ENCODE data around the gene RAN. TPM values are rescaled to one million over a fixed set of nuclear protein-coding genes. Genes with fewer than 3 reads are reported as not detected.

The RAN gene
- total RNA-seq, 1 experiment from 2014 or later, result 897 TPM

DNA sequence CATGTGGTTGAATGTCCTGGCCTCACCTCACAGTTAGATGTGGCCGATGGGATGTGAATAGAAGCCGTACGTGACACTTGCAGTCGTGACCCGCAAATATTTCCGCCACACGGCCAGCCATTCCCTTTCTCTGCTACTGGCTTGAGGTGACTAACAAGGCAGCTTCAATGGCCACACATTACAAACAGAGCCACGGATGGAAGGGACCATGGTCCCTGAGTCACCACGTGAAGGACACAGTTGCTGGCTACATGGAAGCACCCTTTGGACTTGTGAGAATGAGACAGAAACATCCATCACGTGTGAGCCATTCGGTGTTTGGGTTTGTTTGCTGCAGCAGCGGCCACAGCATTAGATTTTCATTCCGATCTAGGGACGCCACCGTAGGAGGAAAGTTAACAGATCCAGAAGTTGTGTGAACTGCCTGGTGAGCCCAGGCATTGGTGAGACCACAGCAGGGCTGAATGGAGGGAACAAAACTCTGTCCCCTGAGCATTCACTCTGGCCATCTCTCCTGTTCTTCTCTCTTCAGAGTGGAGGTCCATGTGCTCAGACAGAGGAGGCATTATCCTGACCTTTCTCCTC, 48.3 kb downstream of the RAN start:
- no peaks in the 10 kb centered on the region for H3K4me1 ChIP-seq (ENCODE audit: low read length)
- H4K20me1 ChIP-seq (ENCODE audit: insufficient read depth, low read depth, low read length), result no peaks in the 10 kb centered on the region
- no peak overlapping the region for H2AFZ ChIP-seq (ENCODE audit: low read length)
- H3K9me3 ChIP-seq (ENCODE audit: low read length), result no peaks in the 10 kb centered on the region
- no peak overlapping the region for H3K9ac ChIP-seq (ENCODE audit: low read length)
- no peak overlapping the region for H3K4me2 ChIP-seq (ENCODE audit: low read depth, low read length, poor library complexity, severe bottlenecking)
- H3K9me2 ChIP-seq (replicated peaks; ENCODE audit: insufficient read depth, low read length), result no peaks in the 10 kb centered on the region
- H3K79me2 ChIP-seq (ENCODE audit: low read length), result no peaks in the 10 kb centered on the region
- DNase-seq, result no peak
- no peaks in the 10 kb centered on the region for H3K27me3 ChIP-seq (ENCODE audit: low read length)
- no peaks in the 10 kb centered on the region for H3K36me3 ChIP-seq (ENCODE audit: insufficient read depth, low read length)
- no peak overlapping the region for H3K27ac ChIP-seq (ENCODE audit: low read length)
- no peak overlapping the region for H3K4me3 ChIP-seq (ENCODE audit: low read length)

DNA sequence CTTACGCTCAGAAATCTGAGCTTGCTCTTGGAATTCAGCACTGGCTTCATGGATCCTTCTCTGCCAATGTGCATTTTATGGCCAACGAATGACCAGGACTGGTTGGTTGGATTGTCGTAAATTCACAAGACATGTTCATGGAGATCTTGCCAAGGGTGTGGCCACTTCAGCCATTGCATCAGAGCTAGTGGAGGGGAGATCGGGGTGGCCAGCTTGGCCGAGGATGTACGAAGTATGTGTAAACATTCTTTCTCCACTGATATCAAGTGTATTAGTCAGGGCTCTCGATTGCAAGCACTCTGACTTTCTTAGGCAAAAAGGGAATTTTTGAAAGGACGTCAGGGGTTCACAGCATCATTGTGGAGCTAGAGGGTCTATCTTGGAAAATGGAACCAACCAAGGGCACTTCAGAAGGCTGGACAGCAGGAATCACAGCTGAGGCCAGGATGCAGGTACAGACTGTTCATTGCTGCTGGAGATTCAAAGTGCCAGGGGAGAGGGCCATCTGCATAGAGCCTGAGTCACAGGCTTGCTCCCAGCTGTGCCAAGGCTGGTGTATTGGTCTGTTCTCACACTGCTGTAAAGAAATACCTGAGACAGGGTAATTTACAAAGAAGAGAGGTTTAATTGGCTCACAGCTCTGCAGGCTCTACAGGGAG, 49.0 kb downstream of the RAN start:
- H4K20me1 ChIP-seq (ENCODE audit: insufficient read depth, low read depth, low read length), result no peaks in the 10 kb centered on the region
- H3K27ac ChIP-seq (ENCODE audit: low read length), result no peak overlapping the region
- H3K27me3 ChIP-seq (ENCODE audit: low read length), result no peaks in the 10 kb centered on the region
- H3K9me3 ChIP-seq (ENCODE audit: low read length), result no peaks in the 10 kb centered on the region
- H3K9me2 ChIP-seq (replicated peaks; ENCODE audit: insufficient read depth, low read length), result no peaks in the 10 kb centered on the region
- no peaks in the 10 kb centered on the region for H3K79me2 ChIP-seq (ENCODE audit: low read length)
- no peak for DNase-seq
- H3K4me1 ChIP-seq (ENCODE audit: low read length), result no peaks in the 10 kb centered on the region
- no peak overlapping the region for H2AFZ ChIP-seq (ENCODE audit: low read length)
- no peak overlapping the region for H3K4me2 ChIP-seq (ENCODE audit: low read depth, low read length, poor library complexity, severe bottlenecking)
- H3K36me3 ChIP-seq (ENCODE audit: insufficient read depth, low read length), result no peaks in the 10 kb centered on the region
- H3K4me3 ChIP-seq (ENCODE audit: low read length), result no peak overlapping the region
- H3K9ac ChIP-seq (ENCODE audit: low read length), result no peak overlapping the region

DNA sequence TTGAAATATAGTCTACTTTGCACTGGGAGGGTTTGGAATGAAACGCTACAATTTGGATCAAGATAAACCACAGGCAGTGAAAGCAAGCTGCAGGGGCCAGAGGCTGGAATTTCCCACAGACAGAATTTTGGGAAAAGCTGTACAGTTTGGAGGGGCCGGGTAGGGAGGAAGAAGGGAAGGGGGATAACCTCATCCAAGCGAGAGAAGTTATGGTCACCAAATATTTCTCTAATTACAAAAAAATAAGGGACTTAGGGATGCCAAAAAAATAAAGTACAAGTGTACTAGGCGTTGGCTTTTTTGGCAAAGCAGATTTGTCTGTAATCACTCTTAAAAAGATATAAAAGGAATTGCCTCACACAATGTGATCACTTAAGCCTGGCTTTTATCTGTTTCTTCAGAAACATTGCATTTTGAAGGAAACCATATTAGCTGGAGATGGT, 50.7 kb downstream of the RAN start:
- Histone ChIP-seq H2AFZ (ENCODE audit: low read length) (no peak overlapping the region), H3K36me3 (ENCODE audit: insufficient read depth, low read length) (no peaks in the 10 kb centered on the region), H3K4me1 (ENCODE audit: low read length) (no peaks in the 10 kb centered on the region), H3K27ac (ENCODE audit: low read length) (no peak overlapping the region), H3K9me3 (ENCODE audit: low read length) (no peaks in the 10 kb centered on the region), H4K20me1 (ENCODE audit: insufficient read depth, low read depth, low read length) (no peaks in the 10 kb centered on the region), H3K27me3 (ENCODE audit: low read length) (no peaks in the 10 kb centered on the region), H3K4me3 (ENCODE audit: low read length) (no peak overlapping the region), H3K9ac (ENCODE audit: low read length) (no peak overlapping the region), H3K9me2 (replicated peaks; ENCODE audit: insufficient read depth, low read length) (no peaks in the 10 kb centered on the region), H3K79me2 (ENCODE audit: low read length) (no peaks in the 10 kb centered on the region), H3K4me2 (ENCODE audit: low read depth, low read length, poor library complexity, severe bottlenecking) (no peak overlapping the region)
- no peak for DNase-seq

DNA sequence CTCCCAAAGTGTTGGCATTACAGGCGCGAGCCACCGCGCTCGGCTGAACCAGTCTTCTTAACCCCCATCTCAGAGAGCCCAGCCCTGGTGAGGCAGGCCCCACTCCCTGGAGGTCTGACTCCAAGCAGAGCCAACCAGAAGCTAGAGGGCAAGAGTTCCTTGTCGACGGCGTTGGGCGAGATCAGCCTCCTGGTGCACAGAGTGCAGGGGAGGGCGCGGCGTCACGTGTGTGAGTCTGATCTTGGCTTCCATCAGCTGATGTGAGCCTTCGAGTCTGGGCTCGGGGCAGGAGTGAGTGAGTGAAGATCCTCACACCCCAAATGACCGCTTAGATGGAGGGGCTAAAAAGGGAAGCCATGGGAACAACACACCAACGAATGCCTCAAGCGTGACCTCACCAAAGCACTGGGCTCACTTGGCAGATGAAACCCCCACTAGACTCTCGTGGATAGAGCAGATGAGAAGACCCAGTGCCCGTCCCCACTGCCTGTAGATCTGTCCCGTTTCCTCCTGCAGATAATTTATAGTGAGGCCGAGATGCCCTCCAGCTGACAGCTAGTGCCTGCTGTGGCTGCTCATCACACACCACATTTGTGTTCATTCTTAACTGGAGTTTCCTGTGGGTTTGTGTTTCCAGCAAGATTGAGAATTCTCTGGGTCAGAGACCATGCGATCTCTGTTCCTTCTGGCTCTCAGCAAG, 53.2 kb downstream of the RAN start:
- Histone ChIP-seq H2AFZ (ENCODE audit: low read length) (no peak overlapping the region), H4K20me1 (ENCODE audit: insufficient read depth, low read depth, low read length) (no peaks in the 10 kb centered on the region), H3K9me2 (replicated peaks; ENCODE audit: insufficient read depth, low read length) (no peaks in the 10 kb centered on the region), H3K4me1 (ENCODE audit: low read length) (no peaks in the 10 kb centered on the region), H3K36me3 (ENCODE audit: insufficient read depth, low read length) (no peaks in the 10 kb centered on the region), H3K9ac (ENCODE audit: low read length) (no peak overlapping the region), H3K4me2 (ENCODE audit: low read depth, low read length, poor library complexity, severe bottlenecking) (no peak overlapping the region), H3K27ac (ENCODE audit: low read length) (no peak overlapping the region), H3K79me2 (ENCODE audit: low read length) (no peaks in the 10 kb centered on the region), H3K9me3 (ENCODE audit: low read length) (no peaks in the 10 kb centered on the region), H3K4me3 (ENCODE audit: low read length) (no peak overlapping the region), H3K27me3 (ENCODE audit: low read length) (no peaks in the 10 kb centered on the region)
- DNase-seq, result no peak

DNA sequence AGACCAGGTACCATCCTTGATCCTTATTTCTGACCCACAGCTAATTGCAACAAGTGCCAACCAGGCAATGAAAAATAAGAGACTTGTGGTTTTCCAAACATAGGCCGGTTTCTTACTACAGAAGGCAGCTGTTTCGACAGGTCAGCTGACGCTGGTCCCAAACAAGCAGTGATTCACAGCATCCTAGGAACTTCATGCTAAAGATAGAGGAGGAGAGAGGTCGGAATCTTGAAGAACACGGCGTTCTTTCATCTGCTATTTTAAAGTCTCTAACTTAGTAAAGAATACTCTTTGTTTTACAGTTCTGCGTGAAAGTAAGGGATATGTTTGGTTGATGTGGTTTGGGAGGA, 53.8 kb downstream of the RAN start:
- H3K9me2 ChIP-seq (replicated peaks; ENCODE audit: insufficient read depth, low read length), result no peaks in the 10 kb centered on the region
- no peak overlapping the region for H3K9ac ChIP-seq (ENCODE audit: low read length)
- no peaks in the 10 kb centered on the region for H3K79me2 ChIP-seq (ENCODE audit: low read length)
- H3K4me1 ChIP-seq (ENCODE audit: low read length), result no peaks in the 10 kb centered on the region
- no peaks in the 10 kb centered on the region for H3K9me3 ChIP-seq (ENCODE audit: low read length)
- H3K36me3 ChIP-seq (ENCODE audit: insufficient read depth, low read length), result no peaks in the 10 kb centered on the region
- H3K4me2 ChIP-seq (ENCODE audit: low read depth, low read length, poor library complexity, severe bottlenecking), result no peak overlapping the region
- H3K27ac ChIP-seq (ENCODE audit: low read length), result no peak overlapping the region
- H2AFZ ChIP-seq (ENCODE audit: low read length), result no peak overlapping the region
- no peaks in the 10 kb centered on the region for H3K27me3 ChIP-seq (ENCODE audit: low read length)
- no peaks in the 10 kb centered on the region for H4K20me1 ChIP-seq (ENCODE audit: insufficient read depth, low read depth, low read length)
- no peak overlapping the region for H3K4me3 ChIP-seq (ENCODE audit: low read length)
- no peak for DNase-seq

Small RNA genes within 50 kb of the gene (small RNA-seq; reads per million reads assigned to genes)
- gene RF00019 (not detected), gene RNU6-1077P (0.32 reads per million)

Other genes starting within 250 kb of the RAN start
- not detected in 2 replicates for gene RIMBP2, start 155.8 kb upstream of the RAN start, total RNA-seq (2014; rRNA removed; shearing (Covaris generic); ENCODE audit: low replicate concordance)
- gene STX2, start 32.8 kb upstream of the RAN start, total RNA-seq (2014; rRNA removed; shearing (Covaris generic); ENCODE audit: low replicate concordance), result 19.2 and 19.3 TPM in 2 replicates
- gene ADGRD1, start 81.8 kb downstream of the RAN start, total RNA-seq (2014; rRNA removed; shearing (Covaris generic); ENCODE audit: low replicate concordance), result not detected in 2 replicates